HepG2 (cell line): ENCODE results near the gene DCDC2. TPM values are rescaled to one million over a fixed set of nuclear protein-coding genes. Genes with fewer than 3 reads are reported as not detected.
"Not testable (repeated sequence)": the region's sequence is repeated elsewhere in the genome, so short reads cannot be mapped to it uniquely, and the experiment has no call there.

ENCODE experiments used
- ATAC-seq: fragments of 200-7000 bp; cut with Tn5 transposase; 3 replicates; pipeline ENCODE4 v1.9.1; 2020; ENCODE audit warnings: mild to moderate bottlenecking, moderate library complexity
- BruUV-seq: library from RNA; stranded (reverse); fragments of 400-500 nt; replicated peaks from 2 replicates; lab custom pipeline; 2021; lab: Mats Ljungman, UMichigan
- CTCF ChIA-PET: fragments of 300-600 bp; formaldehyde crosslinking; extraction: SDS; loops from one replicate; lab custom pipeline; 2021; ENCODE audit warnings: low total read pairs, inconsistent platforms, low intra/inter-chr PET ratio; lab: Yijun Ruan, JAX
- POLR2A ChIA-PET: fragments of 350-600 bp; sonication (Branson Sonifier 250); formaldehyde crosslinking; loops from one replicate; lab custom pipeline; 2020; ENCODE audit warnings: antibody characterized with exemption, inconsistent platforms; lab: Yijun Ruan, JAX
- DNase-seq: peaks from one replicate; pipeline ENCODE4 v3.0.0-alpha.2; 2015; ENCODE audit warnings: low spot score
- FAIRE-seq: peaks from 3 replicates; lab custom pipeline; 2011; peaks lifted over from hg19 to GRCh38; lab: Jason Lieb, UNC
- H2AFZ ChIP-seq: one replicate; pipeline ENCODE4 v1.6.1; 2011; ENCODE audit warnings: low read length, inconsistent platforms
- H3K27ac ChIP-seq: fragments of 300-600 bp; 3 replicates; pipeline ENCODE4 v1.8.0; 2011; ENCODE audit warnings: mixed run types, mild to moderate bottlenecking, mixed read lengths, low read length, inconsistent platforms; ENCODE audit not compliant: insufficient read depth; ENCODE audit errors: extremely low read length
- H3K27me3 ChIP-seq, 2 experiments: fragments of 200-600 bp in 1 of 2; 2 replicates in 1 of 2; 3 replicates in 1 of 2; pipeline versions ENCODE4 v1.6.0 to v1.8.0; 2011; ENCODE audit warnings: low read length in 2 of 2, mild to moderate bottlenecking in 2 of 2, moderate library complexity in 2 of 2, inconsistent platforms in 1 of 2; ENCODE audit not compliant: insufficient read depth in 2 of 2, control insufficient read depth in 1 of 2
- H3K36me3 ChIP-seq, 2 experiments: fragments of 200-600 bp in 1 of 2; replicated peaks in 1 of 2; 2 replicates in 1 of 2; 3 replicates in 1 of 2; pipeline versions ENCODE4 v1.5.1 to v1.8.0; 2011; ENCODE audit warnings: low read length in 2 of 2, inconsistent platforms in 1 of 2; ENCODE audit not compliant: insufficient read depth in 2 of 2, control insufficient read depth in 1 of 2
- H3K4me1 ChIP-seq: 2 replicates; pipeline ENCODE4 v1.5.1; 2012; ENCODE audit warnings: low read length, inconsistent platforms; ENCODE audit not compliant: insufficient read depth
- H3K4me2 ChIP-seq: 2 replicates; pipeline ENCODE4 v1.6.0; 2011; ENCODE audit warnings: low read depth, low read length, inconsistent platforms
- H3K4me3 ChIP-seq, 3 experiments: fragments of 200-600 bp in 1 of 3; sonication (generic), shearing (Covaris generic) in 1 of 3; replicated peaks in 1 of 3; 2 replicates each; pipeline ENCODE4 v1.5.1; 2011 to 2016; ENCODE audit warnings: low read length in 3 of 3, inconsistent platforms in 2 of 3, low read depth in 2 of 3, mild to moderate bottlenecking in 2 of 3, control low read depth in 1 of 3, mixed read lengths in 1 of 3; ENCODE audit not compliant: insufficient read depth in 1 of 3
- H3K79me2 ChIP-seq: one replicate; pipeline ENCODE4 v1.6.1; 2011; ENCODE audit warnings: low read length, inconsistent platforms; ENCODE audit not compliant: insufficient read depth
- H3K9ac ChIP-seq: 2 replicates; pipeline ENCODE4 v1.6.0; 2011; ENCODE audit warnings: mild to moderate bottlenecking, low read depth, low read length, inconsistent platforms; ENCODE audit not compliant: insufficient read depth
- H3K9me3 ChIP-seq: 2 replicates; pipeline ENCODE4 v1.5.1; 2012; ENCODE audit warnings: mild to moderate bottlenecking, low read length
- H4K20me1 ChIP-seq: 2 replicates; pipeline ENCODE4 v1.6.0; 2011; ENCODE audit warnings: inconsistent platforms, mild to moderate bottlenecking, low read length, moderate library complexity; ENCODE audit not compliant: insufficient read depth
- CHD4 ChIP-seq: fragments of 200-600 bp; sonication (generic); IDR thresholded peaks from 2 replicates; pipeline ENCODE4 v1.7.0; 2017; ENCODE audit warnings: mild to moderate bottlenecking, low read length, borderline replicate concordance
- HMG20A ChIP-seq: IDR thresholded peaks from 2 replicates; pipeline ENCODE4 v1.6.1; 2016; ENCODE audit warnings: borderline replicate concordance
- KDM1A ChIP-seq: IDR thresholded peaks from 2 replicates; pipeline ENCODE4 v1.6.1; 2016; ENCODE audit warnings: missing compliant biosample characterization
- RCOR2 ChIP-seq: IDR thresholded peaks from 2 replicates; pipeline ENCODE4 v1.6.1; 2016; ENCODE audit warnings: missing biosample characterization, missing genetic modification reagents
- ZMYM3 ChIP-seq: sonication (generic); formaldehyde crosslinking; IDR thresholded peaks from 2 replicates; pipeline ENCODE4 v1.5.1; 2020; ENCODE audit warnings: mild to moderate bottlenecking, missing genetic modification reagents
- WGBS: methylation state at CpG from one replicate; pipeline ENCODE4 v1.1.6; 2017; ENCODE audit warnings: low lambda C conversion rate; 5-methylcytosine and 5-hydroxymethylcytosine counted together
- in situ Hi-C: cut with HindIII; loops from 2 replicates; pipeline ENCODE4 v1.10.0; 2017; ENCODE audit warnings: low pct_unique_long_range_greater_than_20kb; ENCODE audit not compliant: extremely low pct_ligation_motif_present
- intact Hi-C: fragments of 100-400 bp; cut with micrococcal nuclease; formaldehyde crosslinking; loops from one replicate; pipeline ENCODE4 v1.10.0; 2022; ENCODE audit not compliant: unreplicated experiment
- polyA plus RNA-seq, 8 experiments: library from polyadenylated mRNA; depleted of rRNA in 3 of 8; stranded (reverse) in 7 of 8; unstranded in 1 of 8; fragments of >200 nt; fragmentation: Illumina TruSeq in 4 of 8; extraction: Trizol in 4 of 8; gene quantifications; 2 replicates each; pipeline versions ENCODE4 v1.2.1 to v1.2.3, GENCODE V29; 2011 to 2016; ENCODE audit warnings: low read depth in 4 of 8, missing spikeins in 1 of 8, mixed read lengths in 1 of 8; ENCODE audit not compliant: insufficient read depth in 1 of 8
- total RNA-seq, 5 experiments: library from RNA; depleted of rRNA; stranded (reverse); fragments of >200 nt; fragmentation: Illumina TruSeq; extraction: Trizol; gene quantifications; 2 replicates each; pipeline ENCODE4 v1.2.3, GENCODE V29; 2016; ENCODE audit warnings: low read depth in 1 of 5
- TF ChIP-seq, protein P1 (sequence below): sonication (generic); formaldehyde crosslinking; IDR thresholded peaks from 2 replicates; pipeline ENCODE4 v1.5.1; 2020; ENCODE audit warnings: mild to moderate bottlenecking, missing genetic modification reagents
- TF ChIP-seq, protein P2 (sequence below): sonication (generic); formaldehyde crosslinking; IDR thresholded peaks from 2 replicates; pipeline ENCODE4 v1.5.1; 2020; ENCODE audit warnings: missing genetic modification reagents, mild to moderate bottlenecking, borderline replicate concordance
- TF ChIP-seq, protein P3 (sequence below): sonication (generic); formaldehyde crosslinking; conservative IDR thresholded peaks from 2 replicates; pipeline ENCODE4 v1.4.0; 2020; ENCODE audit warnings: mild to moderate bottlenecking, missing genetic modification reagents, moderate library complexity

DCDC2 gene
- total and polyA plus RNA-seq, 2 of the 13 experiments (the other 11 are each of a cell fraction or from before 2014, with no cell fraction given) = 9.0 to 36.2 TPM

DNA sequence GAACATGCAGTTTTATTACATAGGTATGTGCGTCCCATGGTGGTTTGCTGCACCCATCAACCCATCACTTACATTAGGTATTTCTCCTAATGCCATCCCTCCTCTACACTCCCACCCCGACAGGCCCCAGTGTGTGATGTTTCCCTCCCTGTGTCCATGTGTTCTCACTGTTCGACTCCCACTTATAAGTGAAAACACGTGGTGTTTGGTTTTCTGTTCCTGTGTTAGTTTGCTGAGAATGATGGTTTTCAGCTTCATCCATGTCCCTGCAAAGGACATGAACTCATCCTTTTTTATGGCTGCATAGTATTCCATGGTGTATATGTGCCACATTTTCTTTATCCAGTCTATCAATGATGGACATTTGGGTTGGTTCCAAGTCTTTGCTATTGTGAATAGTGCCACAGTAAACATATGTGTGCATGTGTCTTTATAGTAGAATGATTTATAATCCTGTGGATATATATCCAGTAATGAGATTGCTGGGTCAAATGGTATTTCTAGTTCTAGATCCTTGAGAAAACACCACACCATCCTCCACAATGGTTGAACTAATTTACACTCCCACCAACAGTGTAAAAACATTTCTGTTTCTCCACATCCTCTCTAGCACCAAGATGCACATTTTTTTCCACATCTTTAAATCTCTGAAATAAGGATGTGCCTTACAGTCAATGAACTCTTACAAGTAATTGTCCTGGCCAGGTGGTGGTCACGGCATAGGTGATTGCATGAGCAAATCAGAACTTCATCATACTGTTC is 26.7 kb upstream of the DCDC2 start:
- not testable (repeated sequence) for BruUV-seq, H2AFZ ChIP-seq, H3K36me3 ChIP-seq, H3K27me3 ChIP-seq, FAIRE-seq, DNase-seq, H3K9me3 ChIP-seq, H4K20me1 ChIP-seq, ATAC-seq
- intact Hi-C loops (loop anchor here (1.0 to 10.0 kb wide), 6 partner anchors 18 to 322 kb away; partner anchors contain the start of gene MRS2), in situ Hi-C loops (loop anchor here (5.0 kb wide), 1 partner anchor 102 kb away; no protein-coding TSS in a partner anchor)
- peak overlapping the region; percentile 79 for H3K27ac ChIP-seq
- H3K4me1 ChIP-seq = peaks cover 78% of the 10 kb centered on the region
- H3K4me2 ChIP-seq = peak overlapping the region; percentile 60
- CTCF ChIA-PET = interaction anchor here (2.4 kb wide), 1 partner anchor 101 kb away, joined by 35 read pairs; no protein-coding TSS in a partner anchor
- peaks cover 27% of the 10 kb centered on the region for H3K79me2 ChIP-seq
- POLR2A ChIA-PET = interaction anchor here (0.7 kb wide), 1 partner anchor 101 kb away, joined by 5 read pairs; no protein-coding TSS in a partner anchor
- H3K9ac ChIP-seq = peak overlapping the region; percentile 53
- 93% methylated on average over 5 of the region's 5 CpGs for WGBS
- TF ChIP-seq CHD4 (peak; percentile 16; the same call in 1 of the 2 replicates), KDM1A (peak; percentile 61; the same call in 1 of the 2 replicates), RCOR2 (CRISPR knock-in tag) (peak; percentile 70; the same call in 1 of the 2 replicates), HMG20A (peak; percentile 57; the same call in 1 of the 2 replicates), ZMYM3 (peak; percentile 68)
- TF ChIP-seq, protein P1, sequence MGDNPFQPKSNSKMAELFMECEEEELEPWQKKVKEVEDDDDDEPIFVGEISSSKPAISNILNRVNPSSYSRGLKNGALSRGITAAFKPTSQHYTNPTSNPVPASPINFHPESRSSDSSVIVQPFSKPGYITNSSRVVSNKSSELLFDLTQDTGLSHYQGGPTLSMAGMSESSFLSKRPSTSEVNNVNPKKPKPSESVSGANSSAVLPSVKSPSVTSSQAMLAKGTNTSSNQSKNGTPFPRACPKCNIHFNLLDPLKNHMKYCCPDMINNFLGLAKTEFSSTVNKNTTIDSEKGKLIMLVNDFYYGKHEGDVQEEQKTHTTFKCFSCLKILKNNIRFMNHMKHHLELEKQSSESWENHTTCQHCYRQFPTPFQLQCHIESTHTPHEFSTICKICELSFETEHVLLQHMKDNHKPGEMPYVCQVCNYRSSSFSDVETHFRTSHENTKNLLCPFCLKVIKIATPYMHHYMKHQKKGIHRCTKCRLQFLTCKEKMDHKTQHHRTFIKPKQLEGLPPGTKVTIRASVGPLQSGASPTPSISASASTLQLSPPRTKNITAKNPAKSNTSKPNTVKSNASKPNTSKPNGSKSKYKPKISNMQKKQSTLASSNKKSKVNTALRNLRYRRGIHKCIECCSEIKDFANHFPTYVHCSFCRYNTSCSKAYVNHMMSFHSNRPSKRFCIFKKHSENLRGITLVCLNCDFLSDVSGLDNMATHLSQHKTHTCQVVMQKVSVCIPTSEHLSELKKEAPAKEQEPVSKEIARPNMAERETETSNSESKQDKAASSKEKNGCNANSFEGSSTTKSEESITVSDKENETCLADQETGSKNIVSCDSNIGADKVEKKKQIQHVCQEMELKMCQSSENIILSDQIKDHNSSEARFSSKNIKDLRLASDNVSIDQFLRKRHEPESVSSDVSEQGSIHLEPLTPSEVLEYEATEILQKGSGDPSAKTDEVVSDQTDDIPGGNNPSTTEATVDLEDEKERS (CRISPR knock-in tag) = peak; percentile 80
- TF ChIP-seq, protein P2, sequence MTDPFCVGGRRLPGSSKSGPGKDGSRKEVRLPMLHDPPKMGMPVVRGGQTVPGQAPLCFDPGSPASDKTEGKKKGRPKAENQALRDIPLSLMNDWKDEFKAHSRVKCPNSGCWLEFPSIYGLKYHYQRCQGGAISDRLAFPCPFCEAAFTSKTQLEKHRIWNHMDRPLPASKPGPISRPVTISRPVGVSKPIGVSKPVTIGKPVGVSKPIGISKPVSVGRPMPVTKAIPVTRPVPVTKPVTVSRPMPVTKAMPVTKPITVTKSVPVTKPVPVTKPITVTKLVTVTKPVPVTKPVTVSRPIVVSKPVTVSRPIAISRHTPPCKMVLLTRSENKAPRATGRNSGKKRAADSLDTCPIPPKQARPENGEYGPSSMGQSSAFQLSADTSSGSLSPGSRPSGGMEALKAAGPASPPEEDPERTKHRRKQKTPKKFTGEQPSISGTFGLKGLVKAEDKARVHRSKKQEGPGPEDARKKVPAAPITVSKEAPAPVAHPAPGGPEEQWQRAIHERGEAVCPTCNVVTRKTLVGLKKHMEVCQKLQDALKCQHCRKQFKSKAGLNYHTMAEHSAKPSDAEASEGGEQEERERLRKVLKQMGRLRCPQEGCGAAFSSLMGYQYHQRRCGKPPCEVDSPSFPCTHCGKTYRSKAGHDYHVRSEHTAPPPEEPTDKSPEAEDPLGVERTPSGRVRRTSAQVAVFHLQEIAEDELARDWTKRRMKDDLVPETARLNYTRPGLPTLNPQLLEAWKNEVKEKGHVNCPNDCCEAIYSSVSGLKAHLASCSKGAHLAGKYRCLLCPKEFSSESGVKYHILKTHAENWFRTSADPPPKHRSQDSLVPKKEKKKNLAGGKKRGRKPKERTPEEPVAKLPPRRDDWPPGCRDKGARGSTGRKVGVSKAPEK (CRISPR knock-in tag) = 0 out of 2 replicates have a peak, but pooled peaks have one; percentile 55
- TF ChIP-seq, protein P3, sequence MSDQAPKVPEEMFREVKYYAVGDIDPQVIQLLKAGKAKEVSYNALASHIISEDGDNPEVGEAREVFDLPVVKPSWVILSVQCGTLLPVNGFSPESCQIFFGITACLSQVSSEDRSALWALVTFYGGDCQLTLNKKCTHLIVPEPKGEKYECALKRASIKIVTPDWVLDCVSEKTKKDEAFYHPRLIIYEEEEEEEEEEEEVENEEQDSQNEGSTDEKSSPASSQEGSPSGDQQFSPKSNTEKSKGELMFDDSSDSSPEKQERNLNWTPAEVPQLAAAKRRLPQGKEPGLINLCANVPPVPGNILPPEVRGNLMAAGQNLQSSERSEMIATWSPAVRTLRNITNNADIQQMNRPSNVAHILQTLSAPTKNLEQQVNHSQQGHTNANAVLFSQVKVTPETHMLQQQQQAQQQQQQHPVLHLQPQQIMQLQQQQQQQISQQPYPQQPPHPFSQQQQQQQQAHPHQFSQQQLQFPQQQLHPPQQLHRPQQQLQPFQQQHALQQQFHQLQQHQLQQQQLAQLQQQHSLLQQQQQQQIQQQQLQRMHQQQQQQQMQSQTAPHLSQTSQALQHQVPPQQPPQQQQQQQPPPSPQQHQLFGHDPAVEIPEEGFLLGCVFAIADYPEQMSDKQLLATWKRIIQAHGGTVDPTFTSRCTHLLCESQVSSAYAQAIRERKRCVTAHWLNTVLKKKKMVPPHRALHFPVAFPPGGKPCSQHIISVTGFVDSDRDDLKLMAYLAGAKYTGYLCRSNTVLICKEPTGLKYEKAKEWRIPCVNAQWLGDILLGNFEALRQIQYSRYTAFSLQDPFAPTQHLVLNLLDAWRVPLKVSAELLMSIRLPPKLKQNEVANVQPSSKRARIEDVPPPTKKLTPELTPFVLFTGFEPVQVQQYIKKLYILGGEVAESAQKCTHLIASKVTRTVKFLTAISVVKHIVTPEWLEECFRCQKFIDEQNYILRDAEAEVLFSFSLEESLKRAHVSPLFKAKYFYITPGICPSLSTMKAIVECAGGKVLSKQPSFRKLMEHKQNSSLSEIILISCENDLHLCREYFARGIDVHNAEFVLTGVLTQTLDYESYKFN = 0 out of 2 replicates have a peak, but pooled peaks have one; percentile 9
- peak overlapping the region in 1 of 3 experiments; percentile 16; a peak in 1 of 6 replicates for H3K4me3 ChIP-seq
